OCI-LY1 (cell line): ENCODE measurements around the gene TAS1R1.
A peak's percentile ranks its signal among the peaks of the same experiment; 100 is the strongest.

Experiments used
- H2AFZ ChIP-seq: fragments of 200-600 bp; sonication (generic), shearing (Covaris generic); 2 replicates; pipeline ENCODE4 v1.6.0; 2014; ENCODE audit warnings: antibody characterized with exemption, mild to moderate bottlenecking, low read length
- H3F3A ChIP-seq: fragments of 200-600 bp; sonication (generic), shearing (Covaris generic); 2 replicates; pipeline ENCODE4 v1.6.0; 2014; ENCODE audit warnings: mild to moderate bottlenecking, antibody characterized with exemption, low read length, moderate library complexity; ENCODE audit not compliant: insufficient read depth
- H3K27ac ChIP-seq: fragments of 200-600 bp; sonication (generic); 2 replicates; pipeline ENCODE4 v1.5.1; 2014; ENCODE audit warnings: low read length, mixed run types, mild to moderate bottlenecking, low read depth; ENCODE audit not compliant: poor library complexity, severe bottlenecking
- H3K27me3 ChIP-seq: fragments of 200-600 bp; sonication (generic); 2 replicates; pipeline ENCODE4 v1.6.0; 2014; ENCODE audit warnings: antibody characterized with exemption, mild to moderate bottlenecking, low read length, moderate library complexity; ENCODE audit not compliant: insufficient read depth
- H3K36me3 ChIP-seq: fragments of 200-600 bp; sonication (generic); 2 replicates; pipeline ENCODE4 v1.6.1; 2014; ENCODE audit warnings: mild to moderate bottlenecking, antibody characterized with exemption, low read length, moderate library complexity, mixed read lengths; ENCODE audit not compliant: insufficient read depth
- H3K4me1 ChIP-seq: fragments of 200-600 bp; sonication (generic); 2 replicates; pipeline ENCODE4 v1.5.1; 2014; ENCODE audit warnings: mild to moderate bottlenecking, low read length, moderate library complexity; ENCODE audit not compliant: insufficient read depth, severe bottlenecking
- H3K4me2 ChIP-seq: fragments of 200-600 bp; sonication (generic), shearing (Covaris generic); 2 replicates; pipeline ENCODE4 v1.6.1; 2014; ENCODE audit warnings: low read length
- H3K4me3 ChIP-seq: fragments of 200-600 bp; sonication (generic); 2 replicates; pipeline ENCODE4 v1.5.1; 2014; ENCODE audit warnings: low read length, low read depth, mild to moderate bottlenecking, mixed read lengths; ENCODE audit not compliant: poor library complexity, severe bottlenecking
- H3K79me2 ChIP-seq: fragments of 200-600 bp; shearing (Covaris generic); 2 replicates; pipeline ENCODE4 v1.6.1; 2016; ENCODE audit warnings: mixed run types, low read length, mixed read lengths; ENCODE audit not compliant: insufficient read depth
- H3K9ac ChIP-seq: fragments of 200-600 bp; sonication (generic), shearing (Covaris generic); 2 replicates; pipeline ENCODE4 v1.6.1; 2014; ENCODE audit warnings: mild to moderate bottlenecking, low read length, mixed read lengths
- H3K9me2 ChIP-seq: fragments of 200-600 bp; sonication (generic), shearing (Covaris generic); 2 replicates; pipeline ENCODE4 v1.6.1; 2014; ENCODE audit warnings: low read depth, mild to moderate bottlenecking, low read length, mixed read lengths
- H3K9me3 ChIP-seq: fragments of 200-600 bp; shearing (Covaris generic); 2 replicates; pipeline ENCODE4 v1.6.1; 2014; ENCODE audit warnings: low read length, mixed read lengths
- H4K20me1 ChIP-seq: fragments of 200-600 bp; sonication (generic), shearing (Covaris generic); 2 replicates; pipeline ENCODE4 v1.6.0; 2016; ENCODE audit warnings: mild to moderate bottlenecking, low read length; ENCODE audit not compliant: insufficient read depth
- EZH2 ChIP-seq: fragments of 200-600 bp; sonication (generic), shearing (Covaris generic); IDR thresholded peaks from 2 replicates; pipeline ENCODE4 v1.8.0; 2017; ENCODE audit warnings: borderline replicate concordance, mixed run types, mild to moderate bottlenecking, antibody characterized with exemption, low read length, moderate library complexity, mixed read lengths
- TF ChIP-seq, protein P1 (sequence below): fragments of 200-600 bp; sonication (generic), shearing (Covaris generic); IDR thresholded peaks from 2 replicates; pipeline ENCODE4 v1.5.1; 2017; ENCODE audit warnings: mild to moderate bottlenecking, antibody characterized with exemption, low read length, moderate library complexity, mixed read lengths

The TAS1R1 gene

GRCh38 chr1:6513320-6513801 lies 41.7 kb upstream of the TAS1R1 start:
- Histone ChIP-seq H3K27me3 (no peaks in the 10 kb centered on the region; the same call in 1 of the 2 replicates), H2AFZ (no peak overlapping the region), H3K9me3 (no peaks in the 10 kb centered on the region), H3K27ac (no peak overlapping the region), H3K4me2 (no peak overlapping the region), H3K9me2 (no peaks in the 10 kb centered on the region), H3F3A (no peaks in the 10 kb centered on the region), H3K36me3 (no peaks in the 10 kb centered on the region), H3K4me3 (no peak overlapping the region), H3K79me2 (no peaks in the 10 kb centered on the region), H3K9ac (no peak overlapping the region), H3K4me1 (no peaks in the 10 kb centered on the region), H4K20me1 (no peaks in the 10 kb centered on the region)
- TF ChIP-seq, protein P1, sequence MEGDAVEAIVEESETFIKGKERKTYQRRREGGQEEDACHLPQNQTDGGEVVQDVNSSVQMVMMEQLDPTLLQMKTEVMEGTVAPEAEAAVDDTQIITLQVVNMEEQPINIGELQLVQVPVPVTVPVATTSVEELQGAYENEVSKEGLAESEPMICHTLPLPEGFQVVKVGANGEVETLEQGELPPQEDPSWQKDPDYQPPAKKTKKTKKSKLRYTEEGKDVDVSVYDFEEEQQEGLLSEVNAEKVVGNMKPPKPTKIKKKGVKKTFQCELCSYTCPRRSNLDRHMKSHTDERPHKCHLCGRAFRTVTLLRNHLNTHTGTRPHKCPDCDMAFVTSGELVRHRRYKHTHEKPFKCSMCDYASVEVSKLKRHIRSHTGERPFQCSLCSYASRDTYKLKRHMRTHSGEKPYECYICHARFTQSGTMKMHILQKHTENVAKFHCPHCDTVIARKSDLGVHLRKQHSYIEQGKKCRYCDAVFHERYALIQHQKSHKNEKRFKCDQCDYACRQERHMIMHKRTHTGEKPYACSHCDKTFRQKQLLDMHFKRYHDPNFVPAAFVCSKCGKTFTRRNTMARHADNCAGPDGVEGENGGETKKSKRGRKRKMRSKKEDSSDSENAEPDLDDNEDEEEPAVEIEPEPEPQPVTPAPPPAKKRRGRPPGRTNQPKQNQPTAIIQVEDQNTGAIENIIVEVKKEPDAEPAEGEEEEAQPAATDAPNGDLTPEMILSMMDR, result peak; percentile 11; the same call in 1 of the 2 replicates
- TF ChIP-seq EZH2, result no peak

GRCh38 chr1:6515771-6516170 lies 39.3 kb upstream of the TAS1R1 start:
- no peak overlapping the region for H3K27ac ChIP-seq
- TF ChIP-seq EZH2, result no peak
- TF ChIP-seq, protein P1, result no peak
- H3K4me2 ChIP-seq, result no peak overlapping the region
- H3K36me3 ChIP-seq, result peaks cover under 1% of the 10 kb centered on the region; the same call in 1 of the 2 replicates
- no peaks in the 10 kb centered on the region for H3K79me2 ChIP-seq
- H3K4me1 ChIP-seq, result no peaks in the 10 kb centered on the region
- no peak overlapping the region for H2AFZ ChIP-seq
- H3K4me3 ChIP-seq, result no peak overlapping the region
- H3K27me3 ChIP-seq, result no peaks in the 10 kb centered on the region; the same call in 1 of the 2 replicates
- H4K20me1 ChIP-seq, result no peaks in the 10 kb centered on the region
- H3F3A ChIP-seq, result no peaks in the 10 kb centered on the region
- no peaks in the 10 kb centered on the region for H3K9me2 ChIP-seq
- H3K9ac ChIP-seq, result no peak overlapping the region
- no peaks in the 10 kb centered on the region for H3K9me3 ChIP-seq

DNA sequence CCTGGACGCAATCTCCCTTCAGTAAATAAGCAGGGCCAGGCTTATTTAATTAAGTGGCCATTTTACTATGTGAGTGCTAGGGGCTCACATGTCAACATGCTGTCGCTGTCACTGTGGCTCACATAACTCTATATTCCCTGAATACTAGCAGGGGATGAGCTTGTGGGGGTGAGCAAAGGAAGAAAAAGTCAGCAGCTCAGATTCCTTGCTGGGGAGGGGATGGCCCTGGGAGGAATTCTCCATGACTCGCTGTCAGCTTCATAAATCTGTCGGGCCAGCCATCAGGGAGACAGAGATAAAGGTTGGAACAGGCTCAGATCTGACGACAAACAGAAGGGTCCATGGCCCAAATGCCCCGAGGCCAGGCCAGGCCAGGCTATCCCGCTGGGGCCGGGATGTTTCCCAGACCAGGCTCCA lies 37.7 kb upstream of the TAS1R1 start:
- no peaks in the 10 kb centered on the region for H3K27me3 ChIP-seq
- H3K36me3 ChIP-seq, result peaks cover 10% of the 10 kb centered on the region
- H3K79me2 ChIP-seq, result no peaks in the 10 kb centered on the region
- H3K9me3 ChIP-seq, result no peaks in the 10 kb centered on the region
- no peak overlapping the region for H3K4me3 ChIP-seq
- no peak for TF ChIP-seq EZH2
- TF ChIP-seq, protein P1, result no peak
- no peak overlapping the region for H2AFZ ChIP-seq
- H3K4me2 ChIP-seq, result no peak overlapping the region
- H3K4me1 ChIP-seq, result no peaks in the 10 kb centered on the region
- H4K20me1 ChIP-seq, result no peaks in the 10 kb centered on the region
- H3K9me2 ChIP-seq, result no peaks in the 10 kb centered on the region
- no peak overlapping the region for H3K27ac ChIP-seq
- no peak overlapping the region for H3K9ac ChIP-seq
- H3F3A ChIP-seq, result no peaks in the 10 kb centered on the region
